Stimulated activated CD8-positive, alpha-beta memory T cell treated with anti-CD3 and anti-CD28 coated beads, Interleukin-4, amount 100 ng/mL, for 4 hours (primary cell): Measurements from ENCODE around the gene NAGK.
A peak's percentile ranks its signal among the peaks of the same experiment; 100 is the strongest.
"Not testable (repeated sequence)": the region's sequence is repeated elsewhere in the genome, so short reads cannot be mapped to it uniquely, and the experiment has no call there.

Experiments used
- DNase-seq, 2 donors: peaks; one replicate each; pipeline ENCODE4 v3.0.0-alpha.2; 2020; ENCODE audit warnings: low read depth in 2 of 2, low spot score in 1 of 2

The NAGK gene

GRCh38 chr2:71068218-71069035 is at the start of gene NAGK:
TSS of gene NAGK (plus strand) at chr2:71068648. CDS start at chr2:71068684, 36 bp downstream.
- peak; percentile 87 to 96 for DNase-seq

- not testable (repeated sequence) for DNase-seq
These were observed 48.5 kb upstream of the NAGK start for GRCh38 chr2:71019989-71020388.

- not testable (repeated sequence) for DNase-seq
These were observed 47.1 kb upstream of the NAGK start for GRCh38 chr2:71021394-71021793.

- DNase-seq: peak; percentile 43 to 56
These were observed 44.8 kb upstream of the NAGK start for GRCh38 chr2:71023553-71024243.

GRCh38 chr2:71036296-71036695 is 32.2 kb upstream of the NAGK start:
- not testable (repeated sequence) for DNase-seq

- no peak for DNase-seq
These were observed 26.2 kb upstream of the NAGK start for GRCh38 chr2:71042287-71042686.

- DNase-seq: no peak
These were observed 24.7 kb upstream of the NAGK start for GRCh38 chr2:71043531-71044407.

GRCh38 chr2:71045151-71045550 is 23.3 kb upstream of the NAGK start:
- DNase-seq: no peak

- DNase-seq: no peak
These were observed 22.4 kb upstream of the NAGK start for GRCh38 chr2:71045865-71046548.

GRCh38 chr2:71048096-71048495 is 20.4 kb upstream of the NAGK start:
- no peak for DNase-seq

- DNase-seq: peak; percentile 12 to 30
These were observed 18.6 kb upstream of the NAGK start for GRCh38 chr2:71049704-71050360.

- not testable (repeated sequence) for DNase-seq
These were observed 13.2 kb upstream of the NAGK start for GRCh38 chr2:71055206-71055740.

- DNase-seq: no peak
These were observed 8.2 kb upstream of the NAGK start for GRCh38 chr2:71060211-71060610.

- DNase-seq: no peak
These were observed 7.6 kb upstream of the NAGK start for GRCh38 chr2:71060871-71061270.

- DNase-seq: no peak
These were observed 5.2 kb upstream of the NAGK start for GRCh38 chr2:71063216-71063615.

GRCh38 chr2:71064110-71064611 is 4.3 kb upstream of the NAGK start:
- DNase-seq: no peak

GRCh38 chr2:71064754-71065621 is 3.5 kb upstream of the NAGK start:
- no peak for DNase-seq

- DNase-seq: no peak
These were observed 1.6 kb upstream of the NAGK start for GRCh38 chr2:71066856-71067255.
